Uterus (tissue), 2 donors: ENCODE measurements around the gene ABCC2.

Experiments used
- POLR2A ChIP-seq, 2 donors: fragments of 450-650 bp; IDR thresholded peaks; one replicate each; pipeline ENCODE4 v1.6.1; 2016; ENCODE audit warnings: antibody characterized with exemption in 2 of 2, mild to moderate bottlenecking in 1 of 2, moderate library complexity in 1 of 2
- TF ChIP-seq, protein P1 (sequence below), 4 experiments: fragments of 200-600 bp in 2 of 4; fragments of 450-650 bp in 2 of 4; sonication (generic) in 2 of 4; IDR thresholded peaks; one replicate each; pipeline ENCODE4 v1.5.1; 2016 to 2019; ENCODE audit warnings: antibody characterized with exemption in 4 of 4, mild to moderate bottlenecking in 2 of 4, moderate library complexity in 1 of 4

DNA sequence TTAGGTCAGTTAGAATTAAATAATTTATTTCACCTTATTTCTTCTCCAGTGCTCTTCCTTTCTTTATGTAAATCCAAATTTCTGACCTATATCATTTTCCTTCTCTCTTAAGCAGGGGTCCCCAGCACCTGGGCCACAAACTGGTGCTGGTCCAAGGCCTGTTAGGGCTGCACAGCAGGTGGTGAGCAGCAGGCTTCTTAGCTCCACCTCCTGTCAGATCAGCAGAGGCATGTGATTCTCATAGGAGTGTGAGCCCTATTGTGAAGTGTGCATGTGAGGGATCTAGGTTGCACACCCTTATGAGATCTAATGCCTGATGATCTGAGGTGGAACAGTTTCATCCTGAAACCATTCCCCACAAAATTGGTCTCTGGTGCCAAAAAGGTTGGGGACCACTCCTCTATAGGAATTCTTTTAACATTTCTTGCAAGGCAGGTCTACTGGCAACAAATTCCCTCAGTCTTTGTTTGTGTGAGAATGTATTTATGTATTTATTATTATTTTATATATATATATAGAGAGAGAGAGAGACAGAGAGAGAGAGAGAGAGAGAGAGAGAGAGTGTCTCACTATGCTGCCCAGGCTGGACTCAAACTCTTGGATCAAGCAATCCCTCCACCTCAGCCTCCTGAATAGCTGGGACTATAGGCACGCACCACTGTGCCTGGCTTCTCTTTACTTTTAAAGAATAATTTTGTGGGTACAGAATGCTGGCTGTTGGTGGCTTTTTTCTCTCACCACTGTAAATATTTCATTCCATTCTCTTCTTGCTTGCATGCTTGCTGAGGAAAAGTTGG is 4.3 kb upstream of the ABCC2 start:
- no peak for TF ChIP-seq POLR2A (IDR thresholded peaks at IDR 0.05)
- TF ChIP-seq, protein P1, sequence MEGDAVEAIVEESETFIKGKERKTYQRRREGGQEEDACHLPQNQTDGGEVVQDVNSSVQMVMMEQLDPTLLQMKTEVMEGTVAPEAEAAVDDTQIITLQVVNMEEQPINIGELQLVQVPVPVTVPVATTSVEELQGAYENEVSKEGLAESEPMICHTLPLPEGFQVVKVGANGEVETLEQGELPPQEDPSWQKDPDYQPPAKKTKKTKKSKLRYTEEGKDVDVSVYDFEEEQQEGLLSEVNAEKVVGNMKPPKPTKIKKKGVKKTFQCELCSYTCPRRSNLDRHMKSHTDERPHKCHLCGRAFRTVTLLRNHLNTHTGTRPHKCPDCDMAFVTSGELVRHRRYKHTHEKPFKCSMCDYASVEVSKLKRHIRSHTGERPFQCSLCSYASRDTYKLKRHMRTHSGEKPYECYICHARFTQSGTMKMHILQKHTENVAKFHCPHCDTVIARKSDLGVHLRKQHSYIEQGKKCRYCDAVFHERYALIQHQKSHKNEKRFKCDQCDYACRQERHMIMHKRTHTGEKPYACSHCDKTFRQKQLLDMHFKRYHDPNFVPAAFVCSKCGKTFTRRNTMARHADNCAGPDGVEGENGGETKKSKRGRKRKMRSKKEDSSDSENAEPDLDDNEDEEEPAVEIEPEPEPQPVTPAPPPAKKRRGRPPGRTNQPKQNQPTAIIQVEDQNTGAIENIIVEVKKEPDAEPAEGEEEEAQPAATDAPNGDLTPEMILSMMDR (IDR thresholded peaks at IDR 0.05), result no peak
